Epithelial cell of esophagus (primary cell): Measurements from ENCODE around the gene HOXB7.

Source experiments
- DNase-seq: peaks from one replicate; pipeline ENCODE4 v3.0.0; 2010; ENCODE audit warnings: low read depth
- H3K4me3 ChIP-seq: 2 replicates; pipeline ENCODE4 v1.5.1; 2011; ENCODE audit warnings: mild to moderate bottlenecking, low read length, control low read depth
- TF ChIP-seq, protein P1 (sequence below): IDR thresholded peaks from 2 replicates; pipeline ENCODE4 v1.5.1; 2011; ENCODE audit warnings: low read depth, mild to moderate bottlenecking, low read length, control low read depth, inconsistent platforms; ENCODE audit not compliant: insufficient read depth; ENCODE audit errors: missing control alignments

Gene HOXB7

DNA sequence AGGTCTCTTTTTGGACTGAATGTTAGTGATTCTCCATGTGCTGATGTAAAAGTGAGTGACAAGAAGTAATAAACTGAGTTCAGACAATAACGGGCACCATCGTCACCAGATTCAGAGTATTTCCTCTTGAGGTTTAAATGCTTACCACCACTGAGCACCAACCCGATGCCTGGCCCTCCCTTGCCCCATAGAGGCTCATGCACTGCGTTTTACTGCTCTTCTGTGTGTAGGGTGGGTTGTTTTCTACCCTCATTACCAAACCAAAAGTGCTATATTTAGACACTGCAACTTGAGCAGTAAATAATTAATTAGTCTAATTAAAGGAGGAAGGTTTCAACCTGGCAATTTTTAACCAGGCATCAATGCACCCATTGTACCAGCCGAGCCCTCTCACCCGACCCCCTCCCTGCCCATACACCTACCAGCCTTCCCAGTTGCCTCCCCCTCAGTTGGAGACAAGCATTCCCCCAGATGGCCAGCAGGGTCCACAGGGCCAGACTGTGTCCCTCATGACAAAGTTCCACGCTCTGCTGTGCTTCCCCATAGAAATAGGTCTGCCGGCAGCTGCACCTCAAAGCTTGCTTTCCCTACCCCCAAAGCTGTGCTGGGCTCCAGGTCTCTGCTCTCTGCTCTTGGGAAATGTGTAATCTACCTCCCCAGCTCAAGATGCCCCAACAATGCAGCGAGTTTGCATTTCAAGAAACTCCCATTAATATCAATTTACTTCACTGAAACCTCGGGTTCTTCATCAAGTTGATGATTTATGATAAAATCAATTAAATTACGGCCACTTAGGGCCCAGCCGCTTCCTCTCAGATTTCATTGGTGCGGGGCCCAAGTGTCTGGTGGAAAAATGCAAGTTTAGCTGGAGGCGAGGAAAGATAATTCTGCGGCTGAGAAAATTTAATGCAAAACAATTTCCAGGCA is 48.7 kb downstream of the HOXB7 start:
- no peak overlapping the region for H3K4me3 ChIP-seq
- DNase-seq = no peak

DNA sequence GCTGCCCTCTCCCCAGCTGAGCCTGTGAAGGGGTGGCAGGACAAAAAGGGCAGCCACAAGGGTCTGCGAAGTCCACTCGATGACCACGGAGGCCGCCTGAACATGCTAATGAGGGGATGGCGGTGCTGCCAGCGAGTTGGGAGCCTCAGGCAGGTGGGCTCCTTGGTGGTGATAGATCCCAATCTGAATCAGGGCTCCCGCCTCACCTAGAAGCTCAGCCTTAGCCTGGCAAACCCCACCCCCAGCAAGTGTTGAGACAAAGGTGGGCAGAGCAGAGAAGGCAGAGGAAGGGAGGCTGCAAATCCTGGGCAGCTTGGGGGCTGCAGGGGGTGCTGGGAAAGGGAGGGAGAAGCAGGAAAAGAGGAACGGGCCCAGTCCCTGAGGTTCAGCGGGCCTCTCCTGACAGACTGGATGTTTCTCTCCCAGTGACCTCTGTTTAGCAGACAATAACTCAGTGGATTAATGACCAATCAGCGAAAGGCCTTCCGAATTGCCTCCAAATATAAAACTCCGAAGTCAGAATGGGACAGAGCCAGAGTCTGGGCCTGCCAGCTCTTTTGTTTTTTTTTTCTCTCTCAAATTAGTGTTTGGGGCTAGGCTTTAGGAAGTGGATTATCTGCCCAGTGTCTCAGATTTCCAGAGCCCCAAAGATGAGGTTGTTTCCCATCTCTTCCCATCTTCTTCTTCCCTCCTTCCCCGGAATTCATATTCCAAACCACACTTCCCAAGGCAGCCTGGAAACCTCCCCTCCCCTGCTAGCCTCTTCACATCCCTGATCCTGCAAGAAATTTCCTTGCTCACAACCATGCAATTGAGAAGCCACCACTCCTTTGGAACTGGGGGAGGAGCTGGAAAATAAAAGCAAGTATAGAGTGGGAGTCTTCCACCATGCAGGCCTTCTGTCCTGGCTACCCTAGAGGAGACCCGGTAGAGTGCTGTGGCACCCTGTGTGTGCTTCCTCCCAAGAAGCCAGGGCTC is 50.7 kb downstream of the HOXB7 start:
- TF ChIP-seq, protein P1, sequence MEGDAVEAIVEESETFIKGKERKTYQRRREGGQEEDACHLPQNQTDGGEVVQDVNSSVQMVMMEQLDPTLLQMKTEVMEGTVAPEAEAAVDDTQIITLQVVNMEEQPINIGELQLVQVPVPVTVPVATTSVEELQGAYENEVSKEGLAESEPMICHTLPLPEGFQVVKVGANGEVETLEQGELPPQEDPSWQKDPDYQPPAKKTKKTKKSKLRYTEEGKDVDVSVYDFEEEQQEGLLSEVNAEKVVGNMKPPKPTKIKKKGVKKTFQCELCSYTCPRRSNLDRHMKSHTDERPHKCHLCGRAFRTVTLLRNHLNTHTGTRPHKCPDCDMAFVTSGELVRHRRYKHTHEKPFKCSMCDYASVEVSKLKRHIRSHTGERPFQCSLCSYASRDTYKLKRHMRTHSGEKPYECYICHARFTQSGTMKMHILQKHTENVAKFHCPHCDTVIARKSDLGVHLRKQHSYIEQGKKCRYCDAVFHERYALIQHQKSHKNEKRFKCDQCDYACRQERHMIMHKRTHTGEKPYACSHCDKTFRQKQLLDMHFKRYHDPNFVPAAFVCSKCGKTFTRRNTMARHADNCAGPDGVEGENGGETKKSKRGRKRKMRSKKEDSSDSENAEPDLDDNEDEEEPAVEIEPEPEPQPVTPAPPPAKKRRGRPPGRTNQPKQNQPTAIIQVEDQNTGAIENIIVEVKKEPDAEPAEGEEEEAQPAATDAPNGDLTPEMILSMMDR = no peak
- no peak for DNase-seq
- no peak overlapping the region for H3K4me3 ChIP-seq

More for the DNA sequence above, 48.7 kb downstream of the HOXB7 start:
- TF ChIP-seq, protein P1 = no peak

DNA sequence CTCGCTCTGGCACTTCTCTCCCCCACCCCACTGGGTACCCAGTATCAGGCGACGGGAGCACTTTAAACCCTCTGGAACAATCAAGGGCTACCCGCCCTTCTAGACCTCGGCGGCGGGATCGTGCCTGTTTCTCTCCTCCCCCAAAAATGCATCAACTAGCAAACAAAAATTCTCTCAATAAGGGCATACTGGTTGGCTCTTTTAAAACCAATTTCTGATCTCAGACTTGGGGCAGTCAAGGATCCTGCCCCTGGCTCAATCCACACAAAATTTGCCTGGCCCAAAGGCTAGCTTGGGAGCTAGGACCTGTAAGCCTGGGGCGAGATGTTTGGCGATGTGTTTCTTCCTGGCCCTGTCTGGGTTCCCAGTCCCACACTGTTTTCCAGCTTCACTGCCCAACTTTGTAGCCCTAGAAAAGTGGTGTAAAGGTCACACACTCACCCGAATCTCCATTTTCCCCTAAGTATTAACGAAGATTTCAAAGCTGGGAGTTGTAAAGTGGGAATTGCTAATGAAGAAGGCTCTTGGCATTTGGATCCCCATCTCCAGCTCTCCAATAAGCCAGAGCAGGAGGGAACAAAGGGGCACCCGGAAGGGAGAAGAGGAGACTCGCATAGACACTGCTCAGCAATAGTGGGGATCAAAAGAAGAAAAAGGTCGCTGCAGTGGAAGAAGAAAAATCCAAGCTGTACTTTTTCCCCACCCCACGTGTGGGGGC is 51.5 kb downstream of the HOXB7 start:
- DNase-seq = no peak
- no peak overlapping the region for H3K4me3 ChIP-seq

DNA sequence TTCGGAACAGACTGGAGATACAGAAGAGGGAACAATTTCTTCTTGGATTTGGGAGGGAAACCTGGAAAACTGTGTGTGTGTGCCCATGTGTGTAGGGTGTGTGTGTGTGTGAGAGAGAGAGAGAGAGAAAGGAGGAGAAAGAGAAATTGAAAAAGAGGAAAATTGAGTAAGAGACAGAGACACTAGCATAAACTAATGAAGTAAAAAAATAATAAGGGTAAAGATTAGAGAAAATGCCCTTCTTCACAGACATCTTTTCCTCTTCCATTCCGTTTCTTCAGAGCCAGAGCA is 52.0 kb downstream of the HOXB7 start:
- no peak for DNase-seq
- TF ChIP-seq, protein P1 = no peak
- no peak overlapping the region for H3K4me3 ChIP-seq

More for the DNA sequence above, 51.5 kb downstream of the HOXB7 start:
- TF ChIP-seq, protein P1 = no peak

DNA sequence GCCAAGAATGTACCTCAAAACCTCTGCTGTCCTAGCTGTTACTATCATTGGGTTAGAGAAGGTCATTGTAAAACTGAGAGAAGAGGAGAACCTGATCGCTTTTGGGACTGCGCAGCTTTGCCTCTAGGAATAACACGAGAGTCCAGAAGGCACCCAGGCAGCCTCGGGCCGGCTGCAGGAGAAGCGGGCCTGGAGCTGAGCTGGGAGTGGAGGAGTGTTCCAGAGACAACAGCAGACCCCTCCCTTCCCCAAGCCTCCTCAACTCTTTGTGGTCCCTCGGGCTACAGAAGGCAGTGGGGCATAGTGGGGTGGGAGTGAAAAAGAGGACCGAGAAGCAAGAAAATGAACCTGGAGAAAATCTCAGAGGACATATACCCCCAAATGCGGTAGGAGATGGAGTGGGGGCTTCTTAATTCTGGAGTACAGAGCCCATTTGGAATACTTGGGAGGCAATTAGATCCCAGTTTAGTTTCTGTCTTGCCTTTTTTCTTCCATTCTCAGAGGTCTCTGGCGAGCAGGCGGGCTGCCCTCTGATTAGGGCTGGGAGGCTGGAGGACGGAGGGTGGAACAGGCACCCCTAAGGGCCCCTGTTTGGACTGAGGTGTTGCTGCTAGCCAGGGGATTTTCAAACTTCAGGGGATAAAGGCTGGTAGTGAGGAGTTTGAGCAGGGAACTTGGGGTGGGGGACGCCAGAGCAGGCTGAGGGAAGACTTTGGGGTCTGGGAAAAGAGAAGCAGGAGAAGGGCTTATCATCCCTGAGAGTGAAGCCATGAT is 52.6 kb downstream of the HOXB7 start:
- TF ChIP-seq, protein P1 = no peak
- no peak for DNase-seq
- H3K4me3 ChIP-seq = no peak overlapping the region
